Left colon (tissue), 2 donors: ENCODE data around the gene MAGEB4. TPM values are rescaled to one million over a fixed set of nuclear protein-coding genes. Genes with fewer than 3 reads are reported as not detected.

Source experiments
- ATAC-seq: fragments of 200-7000 bp; cut with Tn5 transposase; one replicate; pipeline ENCODE4 v1.9.1; 2020; ENCODE audit warnings: mild to moderate bottlenecking, moderate library complexity
- DNase-seq, 2 donors: peaks; one replicate each; pipeline ENCODE4 v3.0.0-alpha.2; 2020
- intact Hi-C, 2 donors: fragments of 100-400 bp; cut with DNase I in 1 of 2; cut with micrococcal nuclease in 1 of 2; formaldehyde crosslinking; loops; one replicate each; pipeline versions ENCODE4 v1.11.2 to v1.14.0; 2022; cut with DNase I, micrococcal nuclease
- total RNA-seq, 2 donors: library from RNA; stranded (reverse); fragmentation: NEBNext Ultra II Directional; extraction: Animal tissue kit (Norgen Biotek cat#: 25700); gene quantifications; one replicate each; pipeline ENCODE4 v1.2.1, GENCODE V29; 2021
- donor health status: DM: no; HTN: no; CAD: no.
- donor health status: DM: yes; HTN: yes; CAD: no.

MAGEB4 gene
- total RNA-seq, 2 donors from 2014 or later = not detected

DNA sequence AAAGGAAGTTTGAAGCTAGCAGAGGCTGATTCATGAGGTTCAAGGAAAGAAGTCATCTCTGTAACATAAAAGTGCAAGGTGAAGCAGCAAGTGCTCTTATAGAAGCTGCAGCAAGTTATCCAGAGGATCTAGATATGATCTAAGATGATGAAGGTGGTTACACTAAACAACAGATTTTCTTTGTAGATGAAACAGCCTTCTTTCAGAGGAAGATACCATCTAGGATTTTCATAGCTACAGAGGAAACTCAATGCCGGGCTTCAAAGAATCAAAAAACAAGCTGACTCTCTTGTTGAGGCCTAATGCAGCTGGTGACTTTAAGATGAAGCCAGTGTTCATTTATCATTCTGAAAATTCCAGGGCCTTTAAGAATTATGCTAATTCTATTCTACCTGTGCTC, 38.6 kb downstream of the MAGEB4 start:
- intact Hi-C loops = no loop called here
- ATAC-seq = no peak
- DNase-seq = no peak

DNA sequence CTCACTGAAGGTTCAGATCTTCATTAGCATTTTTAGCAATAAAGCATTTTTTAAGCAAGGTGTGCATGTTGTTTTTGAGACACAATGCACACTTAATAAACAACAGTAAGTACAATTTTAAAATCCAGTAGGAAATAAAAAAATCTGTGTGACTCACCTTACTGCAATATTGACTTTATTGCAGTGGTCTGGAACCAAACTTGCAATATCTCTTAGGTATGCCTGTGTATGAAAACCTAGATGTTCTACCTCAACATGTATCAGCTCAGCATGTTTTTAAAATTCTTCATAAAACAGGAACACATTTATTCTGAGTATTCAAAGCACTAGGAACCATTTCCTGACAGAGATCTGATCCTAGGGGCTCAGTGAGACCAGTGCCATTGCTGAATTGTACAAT, 40.7 kb downstream of the MAGEB4 start:
- DNase-seq (no peak), ATAC-seq (no peak)
- intact Hi-C loops = no loop called here

DNA sequence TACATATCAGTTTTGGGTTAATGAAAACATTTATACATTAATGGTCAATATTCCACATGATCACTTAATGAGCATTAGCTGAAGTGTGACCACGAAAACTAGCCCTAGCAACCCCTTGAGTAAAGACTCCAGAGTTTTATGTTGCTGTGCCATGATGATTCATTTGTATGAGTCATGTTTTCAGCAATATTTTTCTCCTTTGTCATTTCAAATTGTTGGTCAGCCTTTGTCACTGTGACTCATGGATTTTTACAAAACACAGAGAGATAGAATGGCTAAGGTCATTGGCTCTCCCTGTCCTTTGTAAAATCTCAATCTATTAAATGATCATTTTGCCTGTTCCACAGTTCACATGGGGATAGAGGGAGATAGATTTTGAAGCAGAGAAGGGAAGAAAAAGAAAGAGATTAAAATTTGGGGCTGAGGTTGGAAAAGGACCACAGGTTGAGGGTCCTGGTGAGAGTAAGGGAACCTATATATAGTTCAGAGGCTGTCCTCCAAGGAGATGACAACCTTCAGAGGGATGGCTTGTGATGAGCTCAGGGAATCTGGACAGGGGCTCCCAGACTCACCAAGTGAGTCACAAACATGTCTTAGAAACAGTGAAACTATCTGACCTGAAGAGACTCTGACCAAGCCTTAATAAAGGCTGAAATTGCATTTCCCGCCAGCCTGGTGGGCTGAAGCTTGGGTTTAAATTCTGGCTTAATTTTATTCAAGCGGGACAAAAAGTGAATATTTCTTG, 41.8 kb downstream of the MAGEB4 start:
- intact Hi-C loops = no loop called here
- DNase-seq (no peak), ATAC-seq (no peak)

Other genes starting within 250 kb of the MAGEB4 start
- gene MAGEB2, start 26.4 kb upstream of the MAGEB4 start, total RNA-seq = not detected
- not detected for gene MAGEB3, start 11.3 kb upstream of the MAGEB4 start, total RNA-seq
- not detected for gene MAGEB1, start 5.1 kb downstream of the MAGEB4 start, total RNA-seq
- not detected for gene NR0B1, start 67.4 kb downstream of the MAGEB4 start, total RNA-seq